B cell (primary cell): ENCODE measurements around the gene DGAT2. TPM values are rescaled to one million over a fixed set of nuclear protein-coding genes. Genes with fewer than 3 reads are reported as not detected.

ENCODE experiments used
- ATAC-seq: fragments of 200-7000 bp; cut with Tn5 transposase; one replicate; pipeline ENCODE4 v1.10.0; 2021; ENCODE audit warnings: low read depth, mild to moderate bottlenecking, moderate number of reproducible peaks, moderate library complexity
- CTCF ChIA-PET: fragments of 350-600 bp; sonication (Branson Sonifier 250); formaldehyde crosslinking; loops from one replicate; lab custom pipeline; 2021; ENCODE audit warnings: antibody characterized with exemption, inconsistent platforms; lab: Charles Lee
- POLR2A ChIA-PET: fragments of 350-600 bp; sonication (Branson Sonifier 250); formaldehyde crosslinking; loops from one replicate; lab custom pipeline; 2021; ENCODE audit warnings: antibody characterized with exemption; lab: Charles Lee
- DNase-seq: peaks from one replicate; pipeline ENCODE4 v3.0.0; 2013
- H2AFZ ChIP-seq: 2 replicates; pipeline ENCODE4 v1.6.1; 2012; ENCODE audit warnings: mild to moderate bottlenecking, low read depth, low read length; ENCODE audit not compliant: insufficient read depth, poor library complexity, severe bottlenecking
- H3K27ac ChIP-seq, 2 donors: 1 replicate in 1 of 2; 2 replicates in 1 of 2; pipeline ENCODE4 v1.5.1; 2012 to 2013; ENCODE audit warnings: low read length in 2 of 2, mild to moderate bottlenecking in 2 of 2, moderate library complexity in 1 of 2
- H3K27me3 ChIP-seq, 4 experiments: fragments of 200-600 bp in 1 of 4; sonication (generic) in 1 of 4; replicated peaks in 1 of 4; 1 replicate in 2 of 4; 2 replicates in 2 of 4; pipeline versions ENCODE4 v1.6.1 to v1.7.0; 2013 to 2016; ENCODE audit warnings: low read length in 3 of 4, mild to moderate bottlenecking in 2 of 4, mixed read lengths in 1 of 4, moderate library complexity in 1 of 4; ENCODE audit not compliant: insufficient read depth in 4 of 4, control insufficient read depth in 3 of 4; ENCODE audit errors: control extremely low read depth in 1 of 4
- H3K36me3 ChIP-seq, 2 experiments: replicated peaks in 1 of 2; 1 replicate in 1 of 2; 2 replicates in 1 of 2; pipeline versions ENCODE4 v1.6.1 to v1.7.1; 2013; ENCODE audit warnings: low read length in 1 of 2; ENCODE audit not compliant: insufficient read depth in 2 of 2, control insufficient read depth in 1 of 2; ENCODE audit errors: control extremely low read depth in 1 of 2, extremely low read depth in 1 of 2
- H3K4me1 ChIP-seq, 2 donors: fragments of 200-600 bp in 1 of 2; sonication (generic) in 1 of 2; 1 replicate in 1 of 2; 2 replicates in 1 of 2; pipeline versions ENCODE4 v1.5.1 to v1.6.1; 2013 to 2017; ENCODE audit warnings: low read length in 2 of 2; ENCODE audit not compliant: control insufficient read depth in 2 of 2, insufficient read depth in 2 of 2
- H3K4me2 ChIP-seq: replicated peaks from 2 replicates; pipeline ENCODE3; 2012; ENCODE audit warnings: mild to moderate bottlenecking, low read depth, low read length; ENCODE audit not compliant: poor library complexity, severe bottlenecking
- H3K4me3 ChIP-seq, 5 experiments: fragments of 200-600 bp in 1 of 5; sonication (generic) in 1 of 5; 1 replicate in 3 of 5; 2 replicates in 2 of 5; pipeline versions ENCODE4 v1.5.1 to v1.7.0; 2011 to 2016; ENCODE audit warnings: low read length in 4 of 5, mild to moderate bottlenecking in 4 of 5, low read depth in 2 of 5, control low read depth in 1 of 5, moderate library complexity in 1 of 5; ENCODE audit not compliant: insufficient read depth in 1 of 5; ENCODE audit errors: control extremely low read depth in 1 of 5, extremely low read depth in 1 of 5
- H3K79me2 ChIP-seq: fragments of 200-600 bp; sonication (generic); one replicate; pipeline ENCODE4 v1.6.0; 2016; ENCODE audit warnings: low read length; ENCODE audit not compliant: control insufficient read depth, insufficient read depth
- H3K9ac ChIP-seq: fragments of 200-600 bp; sonication (generic); 2 replicates; pipeline ENCODE4 v1.6.1; 2017; ENCODE audit warnings: mild to moderate bottlenecking, low read length, moderate library complexity
- H3K9me3 ChIP-seq, 3 donors: one replicate each; pipeline versions ENCODE4 v1.6.1 to v1.7.1; 2013; ENCODE audit warnings: low read length in 2 of 3; ENCODE audit not compliant: control insufficient read depth in 2 of 3, insufficient read depth in 1 of 3; ENCODE audit errors: control extremely low read depth in 1 of 3
- H4K20me1 ChIP-seq: 2 replicates; pipeline ENCODE4 v1.6.0; 2012; ENCODE audit warnings: mild to moderate bottlenecking, low read length; ENCODE audit not compliant: insufficient read depth, control insufficient read depth, poor library complexity, severe bottlenecking
- H3K27ac Mint-ChIP-seq: one replicate; pipeline ENCODE4 v1.8.0; 2021; ENCODE audit warnings: mixed read lengths
- H3K27me3 Mint-ChIP-seq: one replicate; pipeline ENCODE4 v1.8.0; 2021; ENCODE audit warnings: mixed read lengths
- H3K4me1 Mint-ChIP-seq: one replicate; pipeline ENCODE4 v1.8.0; 2021; ENCODE audit warnings: mixed read lengths
- H3K4me3 Mint-ChIP-seq: one replicate; pipeline ENCODE4 v1.8.0; 2021; ENCODE audit warnings: mixed read lengths
- H3K9me3 Mint-ChIP-seq: one replicate; pipeline ENCODE4 v1.8.0; 2022; ENCODE audit warnings: mixed read lengths; ENCODE audit not compliant: insufficient read depth
- EZH2 ChIP-seq: IDR thresholded peaks from 2 replicates; pipeline ENCODE4 v1.6.1; 2012; ENCODE audit warnings: borderline replicate concordance, low read depth, mild to moderate bottlenecking, moderate library complexity, low read length; ENCODE audit not compliant: insufficient read depth, poor library complexity, severe bottlenecking
- WGBS: methylation state at CpG from one replicate; pipeline ENCODE4 v1.1.5; 2013; ENCODE audit warnings: missing lambda C conversion rate; ENCODE audit not compliant: insufficient coverage; 5-methylcytosine and 5-hydroxymethylcytosine counted together
- intact Hi-C: fragments of 100-400 bp; cut with micrococcal nuclease; formaldehyde crosslinking; loops from one replicate; pipeline ENCODE4 v1.10.0; 2022
- polyA minus RNA-seq: library from RNA; depleted of rRNA, polyadenylated mRNA; stranded (reverse); fragments of >200 nt; gene quantifications from 2 replicates; pipeline ENCODE4 v1.2.3, GENCODE V29; 2012
- polyA plus RNA-seq: library from polyadenylated mRNA; depleted of rRNA; stranded (reverse); fragments of >200 nt; gene quantifications from 2 replicates; pipeline ENCODE4 v1.2.3, GENCODE V29; 2012
- total RNA-seq, 2 donors: library from RNA; stranded (reverse); fragments of 120-200 nt in 1 of 2; gene quantifications; 1 replicate in 1 of 2; 2 replicates in 1 of 2; pipeline versions ENCODE4 v1.2.3 to v1.2.4, GENCODE V29; 2013 to 2022
- TF ChIP-seq, protein P1 (sequence below): fragments of 200-600 bp; IDR thresholded peaks from one replicate; pipeline ENCODE4 v1.8.0; 2022; ENCODE audit warnings: antibody characterized with exemption, mild to moderate bottlenecking

The DGAT2 gene, protein sequence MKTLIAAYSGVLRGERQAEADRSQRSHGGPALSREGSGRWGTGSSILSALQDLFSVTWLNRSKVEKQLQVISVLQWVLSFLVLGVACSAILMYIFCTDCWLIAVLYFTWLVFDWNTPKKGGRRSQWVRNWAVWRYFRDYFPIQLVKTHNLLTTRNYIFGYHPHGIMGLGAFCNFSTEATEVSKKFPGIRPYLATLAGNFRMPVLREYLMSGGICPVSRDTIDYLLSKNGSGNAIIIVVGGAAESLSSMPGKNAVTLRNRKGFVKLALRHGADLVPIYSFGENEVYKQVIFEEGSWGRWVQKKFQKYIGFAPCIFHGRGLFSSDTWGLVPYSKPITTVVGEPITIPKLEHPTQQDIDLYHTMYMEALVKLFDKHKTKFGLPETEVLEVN
- total RNA-seq: 6.1 and 6.5 TPM in 2 replicates
- total RNA-seq (2013): 8.3 TPM
- polyA plus RNA-seq: 4.6 and 5.8 TPM in 2 replicates
- 7.5 and 11.3 TPM in 2 replicates for polyA minus RNA-seq

DNA sequence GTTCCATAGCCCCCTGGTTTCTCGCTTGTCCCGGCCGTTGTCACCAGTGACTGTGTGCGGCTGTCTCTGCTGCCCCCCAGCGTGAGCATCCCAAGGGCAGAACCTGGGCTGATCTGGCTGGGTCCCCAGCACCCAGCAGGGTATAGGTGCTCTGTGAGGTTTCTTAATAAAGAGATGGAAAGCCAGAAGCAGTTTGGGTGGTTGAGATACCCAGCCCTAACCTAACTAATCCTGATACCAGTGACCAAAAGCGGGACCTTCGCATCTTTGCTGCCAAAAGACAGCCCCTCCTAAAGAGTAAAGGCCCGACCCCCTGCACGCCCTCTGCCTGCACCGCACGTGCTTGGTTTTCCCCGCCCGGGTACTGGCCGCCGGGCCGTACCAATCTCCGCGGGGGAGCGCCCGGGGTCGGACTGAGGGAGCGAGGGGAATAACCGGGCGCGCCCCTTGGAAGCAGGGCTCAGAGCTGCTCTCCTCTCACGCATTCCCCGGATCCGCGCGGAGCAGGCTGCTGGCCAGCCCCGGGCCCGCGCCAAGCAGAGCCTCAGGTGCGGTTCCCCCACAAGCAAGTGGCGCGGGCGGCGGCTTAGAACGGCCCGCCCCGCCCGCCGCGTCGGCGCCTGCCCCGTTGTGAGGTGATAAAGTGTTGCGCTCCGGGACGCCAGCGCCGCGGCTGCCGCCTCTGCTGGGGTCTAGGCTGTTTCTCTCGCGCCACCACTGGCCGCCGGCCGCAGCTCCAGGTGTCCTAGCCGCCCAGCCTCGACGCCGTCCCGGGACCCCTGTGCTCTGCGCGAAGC, at the start of gene DGAT2:
Gene DGAT2, plus strand, starts transcription at position 667 of the 797 bp plus-strand sequence. CDS start 214 bp downstream, outside the sequence.
- H3K9me3 Mint-ChIP-seq: no peaks in the 10 kb centered on the region
- 3% methylated on average over 66 of the region's 66 CpGs for WGBS
- Histone ChIP-seq H3K27ac (peak within 1 kb of the TSS; percentile 82 to 89), H4K20me1 (no peaks in the 10 kb centered on the region), H3K9me3 (no peaks in the 10 kb centered on the region), H2AFZ (peak within 1 kb of the TSS; percentile 88), H3K4me3 (peak within 1 kb of the TSS; percentile 57 to 79 (median 69)), H3K36me3 (no peaks in the 10 kb centered on the region), H3K79me2 (no peaks in the 10 kb centered on the region), H3K27me3 (no peaks in the 10 kb centered on the region), H3K4me1 (peaks cover 34 to 47% of the 10 kb centered on the region in 2 donors), H3K4me2 (peak within 1 kb of the TSS; percentile 97), H3K9ac (peak within 1 kb of the TSS; percentile 76)
- H3K4me1 Mint-ChIP-seq: peaks cover 55% of the 10 kb centered on the region
- intact Hi-C loops: loop anchor here (1.0 to 5.0 kb wide), 6 partner anchors 45 to 674 kb away; no protein-coding TSS in a partner anchor
- POLR2A ChIA-PET: interaction anchor here (0.6 to 1.3 kb wide), 2 partner anchors 46 to 178 kb away, joined by 3 read pairs; no protein-coding TSS in a partner anchor
- ATAC-seq: peak; percentile 80
- H3K27ac Mint-ChIP-seq: peak within 1 kb of the TSS; percentile 98
- DNase-seq: peak; percentile 94
- H3K4me3 Mint-ChIP-seq: peak within 1 kb of the TSS; percentile 90
- CTCF ChIA-PET: no interaction called here
- no peaks in the 10 kb centered on the region for H3K27me3 Mint-ChIP-seq
- no peak for TF ChIP-seq EZH2
- TF ChIP-seq, protein P1, sequence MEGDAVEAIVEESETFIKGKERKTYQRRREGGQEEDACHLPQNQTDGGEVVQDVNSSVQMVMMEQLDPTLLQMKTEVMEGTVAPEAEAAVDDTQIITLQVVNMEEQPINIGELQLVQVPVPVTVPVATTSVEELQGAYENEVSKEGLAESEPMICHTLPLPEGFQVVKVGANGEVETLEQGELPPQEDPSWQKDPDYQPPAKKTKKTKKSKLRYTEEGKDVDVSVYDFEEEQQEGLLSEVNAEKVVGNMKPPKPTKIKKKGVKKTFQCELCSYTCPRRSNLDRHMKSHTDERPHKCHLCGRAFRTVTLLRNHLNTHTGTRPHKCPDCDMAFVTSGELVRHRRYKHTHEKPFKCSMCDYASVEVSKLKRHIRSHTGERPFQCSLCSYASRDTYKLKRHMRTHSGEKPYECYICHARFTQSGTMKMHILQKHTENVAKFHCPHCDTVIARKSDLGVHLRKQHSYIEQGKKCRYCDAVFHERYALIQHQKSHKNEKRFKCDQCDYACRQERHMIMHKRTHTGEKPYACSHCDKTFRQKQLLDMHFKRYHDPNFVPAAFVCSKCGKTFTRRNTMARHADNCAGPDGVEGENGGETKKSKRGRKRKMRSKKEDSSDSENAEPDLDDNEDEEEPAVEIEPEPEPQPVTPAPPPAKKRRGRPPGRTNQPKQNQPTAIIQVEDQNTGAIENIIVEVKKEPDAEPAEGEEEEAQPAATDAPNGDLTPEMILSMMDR: peak; percentile 23
